Type B pancreatic cell (in vitro differentiated cells): Measurements from ENCODE around the gene GGTLC1. TPM values are rescaled to one million over a fixed set of nuclear protein-coding genes. Genes with fewer than 3 reads are reported as not detected.

ENCODE experiments used
- DNase-seq: peaks from one replicate; pipeline ENCODE4 v3.0.0; 2021; ENCODE audit warnings: mixed read lengths; ENCODE audit not compliant: unreplicated experiment; ENCODE audit errors: extremely low spot score
- H3K27ac Mint-ChIP-seq: 2 replicates; pipeline ENCODE4 v1.8.0; 2021; ENCODE audit warnings: mild to moderate bottlenecking, mixed read lengths
- H3K27me3 Mint-ChIP-seq: 2 replicates; pipeline ENCODE4 v1.8.0; 2021; ENCODE audit warnings: mixed read lengths
- H3K36me3 Mint-ChIP-seq: 2 replicates; pipeline ENCODE4 v1.8.0; 2021; ENCODE audit warnings: mixed read lengths
- H3K4me1 Mint-ChIP-seq: one replicate; pipeline ENCODE4 v1.8.0; 2021; ENCODE audit warnings: mixed read lengths; ENCODE audit not compliant: unreplicated experiment
- H3K4me3 Mint-ChIP-seq: 2 replicates; pipeline ENCODE4 v1.8.0; 2021; ENCODE audit warnings: mild to moderate bottlenecking, mixed read lengths
- H3K9me3 Mint-ChIP-seq: 2 replicates; pipeline ENCODE4 v1.8.0; 2021; ENCODE audit warnings: mixed read lengths
- total RNA-seq: library from RNA; stranded (reverse); gene quantifications from 2 replicates; pipeline ENCODE4 v1.2.1, GENCODE V29; 2021; ENCODE audit warnings: low replicate concordance
- TF ChIP-seq, protein P1 (sequence below): fragments of 200-600 bp; sonication (generic); conservative IDR thresholded peaks from 2 replicates; pipeline ENCODE4 v1.5.0; 2021; ENCODE audit warnings: antibody characterized with exemption, mild to moderate bottlenecking

Gene GGTLC1
- total RNA-seq, 1 donor from 2014 or later: not detected

DNA sequence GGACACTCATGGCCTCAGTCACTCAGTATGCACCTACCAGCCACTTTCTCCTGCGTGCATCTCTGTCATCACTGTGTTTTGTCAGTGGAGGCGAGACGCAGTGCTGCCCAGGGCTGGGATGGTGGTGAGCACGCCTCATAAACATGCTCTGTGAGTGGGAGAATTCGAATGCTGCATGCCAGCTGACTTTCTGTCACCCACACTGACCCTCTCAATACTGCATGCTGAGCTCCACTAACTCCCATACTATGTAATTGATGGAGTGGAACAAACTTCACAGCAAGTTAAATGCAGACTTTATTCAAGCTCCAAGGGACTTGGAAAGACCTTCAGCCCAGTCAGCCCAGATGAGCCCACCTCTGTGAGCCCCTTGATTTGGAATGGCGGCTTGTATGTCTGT is 22.7 kb upstream of the GGTLC1 start:
- Mint-ChIP-seq H3K4me3 (no peak overlapping the region), H3K27ac (no peak overlapping the region), H3K36me3 (no peaks in the 10 kb centered on the region), H3K4me1 (peaks cover under 1% of the 10 kb centered on the region), H3K9me3 (no peaks in the 10 kb centered on the region), H3K27me3 (peaks cover 49% of the 10 kb centered on the region)
- no peak for DNase-seq
- TF ChIP-seq, protein P1, sequence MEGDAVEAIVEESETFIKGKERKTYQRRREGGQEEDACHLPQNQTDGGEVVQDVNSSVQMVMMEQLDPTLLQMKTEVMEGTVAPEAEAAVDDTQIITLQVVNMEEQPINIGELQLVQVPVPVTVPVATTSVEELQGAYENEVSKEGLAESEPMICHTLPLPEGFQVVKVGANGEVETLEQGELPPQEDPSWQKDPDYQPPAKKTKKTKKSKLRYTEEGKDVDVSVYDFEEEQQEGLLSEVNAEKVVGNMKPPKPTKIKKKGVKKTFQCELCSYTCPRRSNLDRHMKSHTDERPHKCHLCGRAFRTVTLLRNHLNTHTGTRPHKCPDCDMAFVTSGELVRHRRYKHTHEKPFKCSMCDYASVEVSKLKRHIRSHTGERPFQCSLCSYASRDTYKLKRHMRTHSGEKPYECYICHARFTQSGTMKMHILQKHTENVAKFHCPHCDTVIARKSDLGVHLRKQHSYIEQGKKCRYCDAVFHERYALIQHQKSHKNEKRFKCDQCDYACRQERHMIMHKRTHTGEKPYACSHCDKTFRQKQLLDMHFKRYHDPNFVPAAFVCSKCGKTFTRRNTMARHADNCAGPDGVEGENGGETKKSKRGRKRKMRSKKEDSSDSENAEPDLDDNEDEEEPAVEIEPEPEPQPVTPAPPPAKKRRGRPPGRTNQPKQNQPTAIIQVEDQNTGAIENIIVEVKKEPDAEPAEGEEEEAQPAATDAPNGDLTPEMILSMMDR: no peak

DNA sequence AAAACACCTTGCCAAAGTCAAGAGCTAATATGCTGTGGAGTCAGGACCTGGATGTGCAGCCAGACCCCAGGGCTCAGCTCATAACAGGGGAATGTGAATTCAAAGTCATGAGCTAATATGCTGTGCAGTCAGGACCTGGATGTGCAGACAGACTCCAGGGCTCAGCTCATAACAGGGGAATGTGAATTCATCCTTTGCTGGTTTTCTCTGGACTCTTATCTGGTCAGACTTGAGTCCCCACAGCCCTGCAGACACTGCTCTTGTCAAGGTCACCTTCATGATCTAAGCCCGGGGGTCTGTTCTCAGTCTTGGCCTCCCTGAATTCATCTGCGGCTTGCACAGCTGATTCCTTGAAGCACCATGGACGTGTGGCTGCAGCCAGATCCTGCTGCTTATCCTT is 19.2 kb upstream of the GGTLC1 start:
- Mint-ChIP-seq H3K27ac (no peak overlapping the region), H3K27me3 (peaks cover 56% of the 10 kb centered on the region), H3K9me3 (no peaks in the 10 kb centered on the region), H3K4me3 (no peak overlapping the region), H3K36me3 (no peaks in the 10 kb centered on the region), H3K4me1 (peaks cover 5% of the 10 kb centered on the region)
- no peak for DNase-seq
- TF ChIP-seq, protein P1: no peak

DNA sequence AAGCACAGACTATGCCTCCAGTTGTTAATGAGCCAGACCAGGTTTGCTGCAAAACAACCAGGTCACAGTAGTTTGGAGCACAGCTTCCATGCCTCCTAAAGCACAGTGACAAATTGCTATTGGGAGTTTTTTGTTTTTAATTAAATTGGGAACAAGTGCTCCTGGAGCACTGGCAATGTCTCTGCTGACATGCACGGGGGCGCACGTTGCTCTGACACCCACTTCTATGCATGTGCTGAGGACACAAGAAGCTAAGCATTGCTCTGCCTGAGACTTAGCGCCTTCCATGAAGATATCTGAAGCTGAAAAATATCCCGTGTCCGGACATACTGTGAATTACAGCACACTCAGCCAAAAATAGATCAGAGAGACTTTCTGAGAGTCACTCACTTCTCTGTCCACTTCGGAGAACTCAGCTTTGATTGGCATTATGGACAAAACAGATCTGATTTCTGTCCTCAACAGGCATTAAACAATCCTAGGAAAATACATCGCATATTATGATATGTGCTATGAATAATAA is 18.6 kb upstream of the GGTLC1 start:
- TF ChIP-seq, protein P1: no peak
- H3K9me3 Mint-ChIP-seq: no peaks in the 10 kb centered on the region
- H3K27me3 Mint-ChIP-seq: peaks cover 57% of the 10 kb centered on the region
- H3K4me1 Mint-ChIP-seq: peaks cover 5% of the 10 kb centered on the region
- no peak overlapping the region for H3K4me3 Mint-ChIP-seq
- H3K36me3 Mint-ChIP-seq: no peaks in the 10 kb centered on the region
- H3K27ac Mint-ChIP-seq: no peak overlapping the region
- DNase-seq: no peak

DNA sequence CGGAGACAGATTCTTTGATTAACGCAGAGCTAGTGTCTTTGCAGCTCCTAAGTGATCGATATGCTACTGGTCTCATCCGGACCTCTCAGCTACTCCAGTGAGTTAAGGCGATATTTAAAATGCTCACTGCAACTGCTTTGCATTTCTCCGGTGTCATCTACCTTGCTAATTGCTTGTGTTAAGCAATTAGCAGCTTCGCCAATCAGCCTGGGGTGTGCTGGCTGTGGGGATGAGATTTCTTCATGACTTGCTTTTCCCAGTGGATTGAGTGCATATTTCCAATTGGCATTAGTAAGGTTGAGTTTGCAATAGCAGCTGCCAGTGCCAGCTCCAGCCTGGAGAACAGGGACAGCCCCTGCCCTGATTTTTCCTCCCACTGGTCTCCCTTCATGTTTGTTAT is 18.0 kb upstream of the GGTLC1 start:
- no peak overlapping the region for H3K4me3 Mint-ChIP-seq
- peaks cover 52% of the 10 kb centered on the region for H3K27me3 Mint-ChIP-seq
- H3K9me3 Mint-ChIP-seq: no peaks in the 10 kb centered on the region
- no peak for DNase-seq
- TF ChIP-seq, protein P1: no peak
- H3K36me3 Mint-ChIP-seq: no peaks in the 10 kb centered on the region
- H3K4me1 Mint-ChIP-seq: peaks cover 5% of the 10 kb centered on the region
- no peak overlapping the region for H3K27ac Mint-ChIP-seq

DNA sequence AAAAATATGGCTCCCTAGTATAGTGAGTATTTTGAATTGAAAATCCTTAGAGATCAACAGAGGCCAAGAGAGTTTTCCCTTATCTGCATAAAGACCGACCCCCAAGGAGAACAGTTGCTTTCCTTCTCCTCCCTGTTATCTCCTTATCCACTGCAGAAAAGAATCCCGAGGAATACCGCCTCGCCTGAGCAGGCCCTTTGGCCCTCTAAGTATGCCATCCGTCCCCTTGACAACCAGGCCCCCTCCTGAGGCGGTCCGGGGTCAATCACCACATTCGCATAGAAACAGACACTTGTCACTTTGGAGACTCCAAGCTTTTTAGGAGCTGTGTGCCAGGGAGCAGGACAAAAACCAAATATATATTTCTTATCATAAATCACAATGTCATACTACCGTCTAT is 15.9 kb upstream of the GGTLC1 start:
- H3K4me3 Mint-ChIP-seq: no peak overlapping the region
- H3K27ac Mint-ChIP-seq: no peak overlapping the region
- peaks cover 52% of the 10 kb centered on the region for H3K27me3 Mint-ChIP-seq
- DNase-seq: no peak
- H3K9me3 Mint-ChIP-seq: no peaks in the 10 kb centered on the region
- peaks cover 5% of the 10 kb centered on the region for H3K4me1 Mint-ChIP-seq
- TF ChIP-seq, protein P1: no peak
- no peaks in the 10 kb centered on the region for H3K36me3 Mint-ChIP-seq

DNA sequence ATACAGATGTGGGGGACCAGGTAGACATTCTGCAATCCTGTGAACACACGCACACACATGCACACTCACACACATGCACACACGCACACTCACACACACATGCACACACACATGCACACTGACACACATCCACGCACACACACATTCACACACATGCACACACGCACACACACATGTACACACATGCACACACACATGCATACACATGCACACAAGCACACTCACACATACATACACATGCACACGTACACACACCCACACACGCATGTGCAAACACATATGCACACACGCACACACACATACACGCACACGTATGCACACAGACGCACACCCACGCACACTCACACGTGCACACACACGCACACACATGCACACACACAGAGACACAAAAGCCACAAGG is 14.3 kb upstream of the GGTLC1 start:
- no peak for DNase-seq
- TF ChIP-seq, protein P1: no peak
- peaks cover 46% of the 10 kb centered on the region for H3K27me3 Mint-ChIP-seq
- no peaks in the 10 kb centered on the region for H3K36me3 Mint-ChIP-seq
- no peaks in the 10 kb centered on the region for H3K9me3 Mint-ChIP-seq
- no peak overlapping the region for H3K4me3 Mint-ChIP-seq
- no peak overlapping the region for H3K27ac Mint-ChIP-seq
- H3K4me1 Mint-ChIP-seq: peaks cover 5% of the 10 kb centered on the region
